ENCODE results near the gene C6orf132. TPM values are rescaled to one million over a fixed set of nuclear protein-coding genes. Genes with fewer than 3 reads are reported as not detected.

C6orf132 gene
- total RNA-seq, 1 donor from 2014 or later = 5.3 TPM

DNA sequence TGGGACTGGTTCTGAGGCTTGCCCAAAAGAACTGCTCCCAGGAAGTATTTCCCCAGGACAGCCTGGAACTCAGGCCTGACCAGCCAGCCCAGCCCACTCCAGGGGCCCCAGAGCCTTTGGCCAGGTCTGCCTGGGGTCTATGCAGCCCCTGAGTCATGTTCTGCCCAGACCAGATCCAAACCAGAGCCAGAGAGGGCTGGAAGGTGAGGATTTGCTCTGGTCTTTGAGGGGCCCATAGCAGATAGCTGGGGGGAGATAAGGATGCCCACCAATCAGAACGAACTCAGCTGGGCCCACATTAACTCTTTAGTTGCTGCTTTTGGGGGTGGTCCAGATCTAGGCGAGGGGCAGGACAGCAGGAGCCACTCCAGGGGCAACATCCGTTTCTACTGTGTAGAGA is 16.8 kb downstream of the C6orf132 start:
- Mint-ChIP-seq H3K27me3 (ENCODE audit: low read depth, unreplicated experiment) (no peaks in the 10 kb centered on the region), H3K36me3 (ENCODE audit: low read depth, unreplicated experiment) (peaks cover 2% of the 10 kb centered on the region), H3K9me3 (ENCODE audit: unreplicated experiment) (no peaks in the 10 kb centered on the region), H3K27ac (ENCODE audit: unreplicated experiment) (no peak overlapping the region), H3K4me1 (ENCODE audit: low read depth, unreplicated experiment) (peaks cover 2% of the 10 kb centered on the region), H3K4me3 (ENCODE audit: unreplicated experiment) (no peak overlapping the region)
- no peak overlapping the region for H2AFZ ChIP-seq (ENCODE audit: low read depth, low read length)
- DNase-seq (ENCODE audit: low read depth) (no peak), FAIRE-seq (no peak)
- no peaks in the 10 kb centered on the region for H3K36me3 ChIP-seq (ENCODE audit: insufficient read depth, low read length)
- H3K9ac ChIP-seq (ENCODE audit: low read length) = no peak overlapping the region
- H3K9me3 ChIP-seq (ENCODE audit: insufficient read depth, low read depth, low read length) = no peaks in the 10 kb centered on the region
- H3K4me3 ChIP-seq (ENCODE audit: insufficient read depth, low read depth, low read length) = no peak overlapping the region
- H3K4me2 ChIP-seq (ENCODE audit: low read length) = no peak overlapping the region
- no peaks in the 10 kb centered on the region for H4K20me1 ChIP-seq (ENCODE audit: insufficient read depth, low read length)
- H3K27ac ChIP-seq (ENCODE audit: low read depth, low read length) = no peak overlapping the region
- TF ChIP-seq CTCF (IDR thresholded peaks at IDR 0.05; ENCODE audit: insufficient read depth, low read depth, low read length) (no peak), EZH2 (IDR thresholded peaks at IDR 0.05; ENCODE audit: insufficient read depth, low read length) (no peak)
- H3K4me1 ChIP-seq (ENCODE audit: insufficient read depth, low read length) = no peaks in the 10 kb centered on the region
- H3K27me3 ChIP-seq (ENCODE audit: insufficient read depth, low read length) = no peaks in the 10 kb centered on the region
- H3K79me2 ChIP-seq (ENCODE audit: insufficient read depth, low read length) = no peaks in the 10 kb centered on the region

DNA sequence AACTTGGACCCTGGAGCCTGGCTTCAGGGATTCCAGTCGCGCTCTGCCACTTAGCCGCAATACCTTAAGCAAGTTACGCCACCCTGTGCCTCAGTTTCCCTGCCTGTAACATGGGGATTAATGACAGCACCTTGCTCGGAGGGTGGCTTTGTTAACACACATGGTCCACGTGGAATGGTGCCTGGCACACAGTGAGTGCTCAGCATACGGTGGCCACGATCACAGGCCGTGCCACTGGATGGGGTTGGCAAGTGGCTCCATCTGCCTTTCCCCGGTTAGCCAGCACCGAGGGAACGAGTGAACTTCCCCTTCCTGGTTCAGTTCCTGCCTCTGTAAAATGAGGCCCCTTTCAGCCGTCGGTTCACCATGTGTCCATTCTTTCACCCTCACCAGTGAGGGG is 17.2 kb downstream of the C6orf132 start:
- H3K36me3 Mint-ChIP-seq (ENCODE audit: low read depth, unreplicated experiment) = peaks cover 2% of the 10 kb centered on the region
- no peak overlapping the region for H3K4me3 ChIP-seq (ENCODE audit: insufficient read depth, low read depth, low read length)
- H3K4me1 Mint-ChIP-seq (ENCODE audit: low read depth, unreplicated experiment) = peaks cover 2% of the 10 kb centered on the region
- H4K20me1 ChIP-seq (ENCODE audit: insufficient read depth, low read length) = no peaks in the 10 kb centered on the region
- no peak for TF ChIP-seq EZH2 (IDR thresholded peaks at IDR 0.05; ENCODE audit: insufficient read depth, low read length)
- no peak for TF ChIP-seq CTCF (IDR thresholded peaks at IDR 0.05; ENCODE audit: insufficient read depth, low read depth, low read length)
- no peak overlapping the region for H3K27ac ChIP-seq (ENCODE audit: low read depth, low read length)
- H3K79me2 ChIP-seq (ENCODE audit: insufficient read depth, low read length) = no peaks in the 10 kb centered on the region
- H3K4me1 ChIP-seq (ENCODE audit: insufficient read depth, low read length) = no peaks in the 10 kb centered on the region
- DNase-seq (ENCODE audit: low read depth) (no peak), FAIRE-seq (no peak)
- H3K9me3 ChIP-seq (ENCODE audit: insufficient read depth, low read depth, low read length) = no peaks in the 10 kb centered on the region
- no peak overlapping the region for H3K9ac ChIP-seq (ENCODE audit: low read length)
- H3K27me3 ChIP-seq (ENCODE audit: insufficient read depth, low read length) = no peaks in the 10 kb centered on the region
- no peaks in the 10 kb centered on the region for H3K36me3 ChIP-seq (ENCODE audit: insufficient read depth, low read length)
- no peaks in the 10 kb centered on the region for H3K27me3 Mint-ChIP-seq (ENCODE audit: low read depth, unreplicated experiment)
- H3K4me3 Mint-ChIP-seq (ENCODE audit: unreplicated experiment) = no peak overlapping the region
- no peak overlapping the region for H3K27ac Mint-ChIP-seq (ENCODE audit: unreplicated experiment)
- H3K9me3 Mint-ChIP-seq (ENCODE audit: unreplicated experiment) = no peaks in the 10 kb centered on the region
- no peak overlapping the region for H3K4me2 ChIP-seq (ENCODE audit: low read length)
- H2AFZ ChIP-seq (ENCODE audit: low read depth, low read length) = no peak overlapping the region

DNA sequence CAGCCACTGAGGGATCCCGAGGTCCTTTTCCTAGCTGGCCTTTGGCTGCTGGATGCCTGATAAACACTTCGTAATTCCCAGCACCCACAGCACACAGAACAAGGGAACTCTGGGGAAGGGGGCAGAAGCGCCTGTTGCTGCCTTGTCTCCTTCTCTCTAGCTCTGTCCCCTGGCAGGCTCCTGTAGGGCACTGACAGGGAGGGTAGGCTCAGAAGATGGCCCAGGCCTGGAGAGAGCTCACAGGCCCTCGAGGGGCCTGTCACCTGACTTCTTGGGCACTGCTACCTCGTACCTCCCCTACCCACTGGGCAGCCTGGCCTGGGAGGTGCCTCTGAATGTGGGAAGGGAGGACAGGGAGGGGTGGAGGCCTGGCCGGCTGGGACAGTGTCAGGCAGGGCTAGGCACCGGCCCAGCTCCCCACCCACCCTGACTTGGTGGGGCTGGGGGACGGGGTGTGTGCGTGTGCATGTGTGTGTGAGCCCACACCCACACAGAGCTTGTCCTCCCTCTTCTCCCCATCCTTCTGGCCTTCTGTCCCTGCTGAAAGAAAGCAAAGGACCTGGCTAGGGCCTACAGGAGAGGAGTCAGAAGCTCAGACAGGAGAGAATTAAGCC is 18.1 kb downstream of the C6orf132 start:
- H3K9me3 Mint-ChIP-seq (ENCODE audit: unreplicated experiment) = no peaks in the 10 kb centered on the region
- H3K27me3 Mint-ChIP-seq (ENCODE audit: low read depth, unreplicated experiment) = no peaks in the 10 kb centered on the region
- no peaks in the 10 kb centered on the region for H3K36me3 ChIP-seq (ENCODE audit: insufficient read depth, low read length)
- H3K79me2 ChIP-seq (ENCODE audit: insufficient read depth, low read length) = no peaks in the 10 kb centered on the region
- no peak overlapping the region for H3K4me2 ChIP-seq (ENCODE audit: low read length)
- no peak overlapping the region for H2AFZ ChIP-seq (ENCODE audit: low read depth, low read length)
- no peak overlapping the region for H3K27ac Mint-ChIP-seq (ENCODE audit: unreplicated experiment)
- peaks cover 2% of the 10 kb centered on the region for H3K36me3 Mint-ChIP-seq (ENCODE audit: low read depth, unreplicated experiment)
- DNase-seq (ENCODE audit: low read depth) = no peak
- H3K27ac ChIP-seq (ENCODE audit: low read depth, low read length) = no peak overlapping the region
- H3K4me1 Mint-ChIP-seq (ENCODE audit: low read depth, unreplicated experiment) = peaks cover 2% of the 10 kb centered on the region
- H4K20me1 ChIP-seq (ENCODE audit: insufficient read depth, low read length) = no peaks in the 10 kb centered on the region
- no peak overlapping the region for H3K4me3 ChIP-seq (ENCODE audit: insufficient read depth, low read depth, low read length)
- no peaks in the 10 kb centered on the region for H3K9me3 ChIP-seq (ENCODE audit: insufficient read depth, low read depth, low read length)
- no peak overlapping the region for H3K9ac ChIP-seq (ENCODE audit: low read length)
- FAIRE-seq = no peak
- H3K4me3 Mint-ChIP-seq (ENCODE audit: unreplicated experiment) = no peak overlapping the region
- H3K4me1 ChIP-seq (ENCODE audit: insufficient read depth, low read length) = no peaks in the 10 kb centered on the region
- TF ChIP-seq EZH2 (IDR thresholded peaks at IDR 0.05; ENCODE audit: insufficient read depth, low read length) (no peak), CTCF (IDR thresholded peaks at IDR 0.05; ENCODE audit: insufficient read depth, low read depth, low read length) (no peak)
- H3K27me3 ChIP-seq (ENCODE audit: insufficient read depth, low read length) = no peaks in the 10 kb centered on the region

Measured in astrocyte (in vitro differentiated cells and primary cell).